GM12864 (cell line): Measurements from ENCODE around the gene FAM216B.

ENCODE experiments used
- DNase-seq: peaks from one replicate; pipeline ENCODE4 v3.0.0-alpha.2; 2011; ENCODE audit warnings: low read depth
- H3K4me3 ChIP-seq: 2 replicates; pipeline ENCODE4 v1.5.1; 2011; ENCODE audit warnings: mild to moderate bottlenecking, low read depth, low read length, control low read depth
- TF ChIP-seq, protein P1 (sequence below): IDR thresholded peaks from 2 replicates; pipeline ENCODE4 v1.5.1; 2011; ENCODE audit warnings: low read depth, mild to moderate bottlenecking, moderate library complexity, low read length, control low read depth, inconsistent platforms; ENCODE audit errors: missing control alignments

FAM216B gene

GRCh38 chr13:42746866-42747265, 34.5 kb upstream of the FAM216B start:
- no peak overlapping the region for H3K4me3 ChIP-seq
- no peak for DNase-seq
- TF ChIP-seq, protein P1, sequence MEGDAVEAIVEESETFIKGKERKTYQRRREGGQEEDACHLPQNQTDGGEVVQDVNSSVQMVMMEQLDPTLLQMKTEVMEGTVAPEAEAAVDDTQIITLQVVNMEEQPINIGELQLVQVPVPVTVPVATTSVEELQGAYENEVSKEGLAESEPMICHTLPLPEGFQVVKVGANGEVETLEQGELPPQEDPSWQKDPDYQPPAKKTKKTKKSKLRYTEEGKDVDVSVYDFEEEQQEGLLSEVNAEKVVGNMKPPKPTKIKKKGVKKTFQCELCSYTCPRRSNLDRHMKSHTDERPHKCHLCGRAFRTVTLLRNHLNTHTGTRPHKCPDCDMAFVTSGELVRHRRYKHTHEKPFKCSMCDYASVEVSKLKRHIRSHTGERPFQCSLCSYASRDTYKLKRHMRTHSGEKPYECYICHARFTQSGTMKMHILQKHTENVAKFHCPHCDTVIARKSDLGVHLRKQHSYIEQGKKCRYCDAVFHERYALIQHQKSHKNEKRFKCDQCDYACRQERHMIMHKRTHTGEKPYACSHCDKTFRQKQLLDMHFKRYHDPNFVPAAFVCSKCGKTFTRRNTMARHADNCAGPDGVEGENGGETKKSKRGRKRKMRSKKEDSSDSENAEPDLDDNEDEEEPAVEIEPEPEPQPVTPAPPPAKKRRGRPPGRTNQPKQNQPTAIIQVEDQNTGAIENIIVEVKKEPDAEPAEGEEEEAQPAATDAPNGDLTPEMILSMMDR, result no peak

DNA sequence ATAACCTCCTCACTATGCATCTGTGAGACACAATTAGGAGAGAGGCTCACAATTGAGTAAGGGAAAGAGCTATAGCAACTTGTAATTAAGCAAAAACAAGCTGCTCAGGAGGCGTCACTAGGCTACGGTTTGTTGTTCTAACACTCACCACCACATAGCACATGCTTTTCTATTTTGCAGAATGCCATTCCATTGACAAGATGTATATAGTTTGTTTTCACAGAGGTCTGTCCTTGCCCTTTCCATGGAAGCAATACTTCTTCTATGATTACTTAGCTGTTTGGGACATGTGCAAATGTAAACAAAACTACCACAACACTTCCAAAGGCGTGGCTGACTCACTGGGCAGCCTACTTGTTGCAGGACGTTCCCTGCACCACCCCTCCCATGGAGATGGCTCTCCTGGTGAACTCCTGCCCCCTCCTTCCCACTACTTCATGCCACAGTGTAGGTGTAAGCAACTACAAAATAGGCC, 33.9 kb upstream of the FAM216B start:
- TF ChIP-seq, protein P1, result no peak
- no peak overlapping the region for H3K4me3 ChIP-seq
- DNase-seq, result no peak

DNA sequence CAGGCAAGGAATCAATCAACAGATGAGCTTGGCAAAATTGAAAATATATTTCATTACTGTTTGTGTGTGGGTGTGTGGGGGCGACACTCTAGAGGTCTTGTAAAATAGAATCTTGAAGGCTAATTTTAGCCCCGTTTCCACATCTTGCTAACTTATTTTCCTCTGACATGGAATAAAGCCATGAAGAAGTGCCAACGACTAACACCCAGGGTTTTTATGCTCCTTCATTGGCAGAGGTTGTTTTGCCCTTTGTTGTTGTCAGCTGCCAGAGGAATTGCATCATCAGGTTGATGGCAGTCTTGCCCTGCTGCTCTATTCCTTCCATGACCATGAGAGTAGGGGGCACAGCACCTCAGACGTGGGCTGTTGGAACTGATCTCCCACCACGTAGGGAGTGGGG, 30.6 kb upstream of the FAM216B start:
- no peak for DNase-seq
- TF ChIP-seq, protein P1, result no peak
- no peak overlapping the region for H3K4me3 ChIP-seq

DNA sequence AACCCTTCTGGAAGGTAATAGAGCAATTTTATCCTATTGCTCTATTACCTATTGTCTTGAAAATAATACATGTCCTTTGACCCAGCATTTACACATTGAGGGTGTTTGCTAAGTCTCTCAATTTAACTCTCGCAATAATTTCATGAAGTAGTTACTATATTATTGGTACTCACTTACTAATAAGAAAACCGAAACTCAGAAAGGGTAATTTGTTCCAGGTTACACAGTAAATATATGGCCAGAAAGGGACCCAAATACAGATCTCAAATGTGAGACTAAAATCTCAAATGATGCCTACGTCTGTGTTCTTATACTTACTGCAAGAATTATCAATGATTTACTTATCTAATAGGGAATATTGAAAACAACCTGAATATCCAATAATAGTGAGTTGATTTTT, 29.7 kb upstream of the FAM216B start:
- H3K4me3 ChIP-seq, result no peak overlapping the region
- TF ChIP-seq, protein P1, result no peak
- DNase-seq, result no peak

- TF ChIP-seq, protein P1, result no peak
- DNase-seq, result no peak
Measured at GRCh38 chr13:42752731-42753130, 28.7 kb upstream of the FAM216B start.

GRCh38 chr13:42753697-42754096, 27.7 kb upstream of the FAM216B start:
- H3K4me3 ChIP-seq, result no peak overlapping the region
- DNase-seq, result no peak
- TF ChIP-seq, protein P1, result no peak

More at GRCh38 chr13:42752731-42753130, 28.7 kb upstream of the FAM216B start:
- no peak overlapping the region for H3K4me3 ChIP-seq

- TF ChIP-seq, protein P1, result no peak
- no peak for DNase-seq
- no peak overlapping the region for H3K4me3 ChIP-seq
Measured at GRCh38 chr13:42754801-42755510, 26.4 kb upstream of the FAM216B start.
